Right ventricle myocardium superior (tissue), 1 donor: ENCODE data around the gene UBASH3B. TPM values are rescaled to one million over a fixed set of nuclear protein-coding genes. Genes with fewer than 3 reads are reported as not detected.
"Not testable (repeated sequence)": the region's sequence is repeated elsewhere in the genome, so short reads cannot be mapped to it uniquely, and the experiment has no call there.

Experiments used
- ATAC-seq: fragments of 200-7000 bp; cut with Tn5 transposase; one replicate; pipeline ENCODE4 v1.9.1; 2020; ENCODE audit warnings: mild to moderate bottlenecking; ENCODE audit not compliant: poor library complexity
- DNase-seq: peaks from one replicate; pipeline ENCODE4 v3.0.0-alpha.2; 2020
- intact Hi-C: fragments of 100-400 bp; cut with DNase I; formaldehyde crosslinking; loops from one replicate; pipeline ENCODE4 v1.11.2; 2022
- total RNA-seq: library from RNA; stranded (reverse); fragmentation: NEBNext Ultra II Directional; extraction: Animal tissue kit (Norgen Biotek cat#: 25700); gene quantifications from one replicate; pipeline ENCODE4 v1.2.1, GENCODE V29; 2021
- donor health status: DM: no; HTN: yes; CAD: no; lungs with severe emphysema.

Gene UBASH3B
- total RNA-seq, 1 donor from 2014 or later = 2.5 TPM

GRCh38 chr11:122721964-122722266 lies 66.4 kb downstream of the UBASH3B start:
- DNase-seq = no peak
- ATAC-seq = no peak
- intact Hi-C loops = no loop called here

- intact Hi-C loops = no loop called here
- ATAC-seq = no peak
- no peak for DNase-seq
Measured at GRCh38 chr11:122723106-122723505, 67.6 kb downstream of the UBASH3B start.

GRCh38 chr11:122723576-122723975 lies 68.1 kb downstream of the UBASH3B start:
- ATAC-seq = no peak
- intact Hi-C loops = no loop called here
- DNase-seq = no peak

- no peak for DNase-seq
Measured at GRCh38 chr11:122724520-122724919, 69.0 kb downstream of the UBASH3B start.

GRCh38 chr11:122726028-122726427 lies 70.5 kb downstream of the UBASH3B start:
- ATAC-seq = no peak
- intact Hi-C loops = no loop called here
- DNase-seq = no peak

More at GRCh38 chr11:122724520-122724919, 69.0 kb downstream of the UBASH3B start:
- intact Hi-C loops = no loop called here
- ATAC-seq = no peak

GRCh38 chr11:122727101-122727929 lies 71.8 kb downstream of the UBASH3B start:
- no peak for ATAC-seq
- intact Hi-C loops = no loop called here
- no peak for DNase-seq

GRCh38 chr11:122728561-122728960 lies 73.0 kb downstream of the UBASH3B start:
- intact Hi-C loops = no loop called here
- DNase-seq (no peak), ATAC-seq (no peak)

- DNase-seq (no peak), ATAC-seq (no peak)
- intact Hi-C loops = no loop called here
Measured at GRCh38 chr11:122729139-122729538, 73.6 kb downstream of the UBASH3B start.

GRCh38 chr11:122730694-122731093 lies 75.2 kb downstream of the UBASH3B start:
- DNase-seq, intact Hi-C loops, ATAC-seq: not testable (repeated sequence)

GRCh38 chr11:122731500-122731913 lies 76.0 kb downstream of the UBASH3B start:
- intact Hi-C loops = no loop called here
- ATAC-seq = no peak
- no peak for DNase-seq

- DNase-seq (no peak), ATAC-seq (no peak)
- intact Hi-C loops = no loop called here
Measured at GRCh38 chr11:122732342-122733315, 77.1 kb downstream of the UBASH3B start.

- intact Hi-C loops = no loop called here
- DNase-seq = peak; percentile 51
Measured at GRCh38 chr11:122733318-122733717, 77.8 kb downstream of the UBASH3B start.

GRCh38 chr11:122734848-122735496 lies 79.5 kb downstream of the UBASH3B start:
- no peak for DNase-seq

More at GRCh38 chr11:122733318-122733717, 77.8 kb downstream of the UBASH3B start:
- ATAC-seq = peak; percentile 27

GRCh38 chr11:122737951-122738693 lies 82.6 kb downstream of the UBASH3B start:
- intact Hi-C loops = no loop called here
- no peak for DNase-seq
- ATAC-seq = no peak

More at GRCh38 chr11:122734848-122735496, 79.5 kb downstream of the UBASH3B start:
- ATAC-seq = no peak
- intact Hi-C loops = no loop called here

- DNase-seq (peak; percentile 48), ATAC-seq (peak; percentile 80)
- intact Hi-C loops = no loop called here
Measured at GRCh38 chr11:122741613-122742300, 86.2 kb downstream of the UBASH3B start.

GRCh38 chr11:122742301-122743018 lies 86.9 kb downstream of the UBASH3B start:
- DNase-seq = no peak
- peak; percentile 15 for ATAC-seq
- intact Hi-C loops = no loop called here

GRCh38 chr11:122743097-122743741 lies 87.7 kb downstream of the UBASH3B start:
- ATAC-seq (no peak), DNase-seq (no peak)
- intact Hi-C loops = no loop called here
